SK-N-SH (cell line): ENCODE measurements around the gene SHLD1.

ENCODE experiments used
- IRF3 ChIP-seq: fragments of 150-350 bp; IDR thresholded peaks from 2 replicates; pipeline ENCODE4 v1.6.1; 2016; ENCODE audit warnings: mild to moderate bottlenecking, low read depth, low read length
- POLR2AphosphoS5 ChIP-seq: IDR thresholded peaks from 2 replicates; pipeline ENCODE4 v1.6.1; 2012; ENCODE audit warnings: low read depth, low read length

- no peak for TF ChIP-seq IRF3
- TF ChIP-seq POLR2AphosphoS5 = no peak
Observed at GRCh38 chr20:5781798-5782750, 31.9 kb downstream of the SHLD1 start.
